ENCODE measurements around the gene UBQLN4. TPM values are rescaled to one million over a fixed set of nuclear protein-coding genes. Genes with fewer than 3 reads are reported as not detected.
A peak's percentile ranks its signal among the peaks of the same experiment; 100 is the strongest.

Gene UBQLN4
- total RNA-seq, 2 experiments from 2014 or later, result 33.2 to 37.1 TPM

GRCh38 chr1:156083800-156084790, 30.5 kb upstream of the UBQLN4 start:
- POLR2A ChIA-PET, result interaction anchor here (0.6 kb wide), 1 partner anchor 982 kb away, joined by 3 read pairs; no protein-coding TSS in a partner anchor
- TF ChIP-seq EZH2phosphoT487 (IDR thresholded peaks at IDR 0.05; ENCODE audit: borderline replicate concordance, low read depth, low read length), result no peak
- TF ChIP-seq, protein P1, sequence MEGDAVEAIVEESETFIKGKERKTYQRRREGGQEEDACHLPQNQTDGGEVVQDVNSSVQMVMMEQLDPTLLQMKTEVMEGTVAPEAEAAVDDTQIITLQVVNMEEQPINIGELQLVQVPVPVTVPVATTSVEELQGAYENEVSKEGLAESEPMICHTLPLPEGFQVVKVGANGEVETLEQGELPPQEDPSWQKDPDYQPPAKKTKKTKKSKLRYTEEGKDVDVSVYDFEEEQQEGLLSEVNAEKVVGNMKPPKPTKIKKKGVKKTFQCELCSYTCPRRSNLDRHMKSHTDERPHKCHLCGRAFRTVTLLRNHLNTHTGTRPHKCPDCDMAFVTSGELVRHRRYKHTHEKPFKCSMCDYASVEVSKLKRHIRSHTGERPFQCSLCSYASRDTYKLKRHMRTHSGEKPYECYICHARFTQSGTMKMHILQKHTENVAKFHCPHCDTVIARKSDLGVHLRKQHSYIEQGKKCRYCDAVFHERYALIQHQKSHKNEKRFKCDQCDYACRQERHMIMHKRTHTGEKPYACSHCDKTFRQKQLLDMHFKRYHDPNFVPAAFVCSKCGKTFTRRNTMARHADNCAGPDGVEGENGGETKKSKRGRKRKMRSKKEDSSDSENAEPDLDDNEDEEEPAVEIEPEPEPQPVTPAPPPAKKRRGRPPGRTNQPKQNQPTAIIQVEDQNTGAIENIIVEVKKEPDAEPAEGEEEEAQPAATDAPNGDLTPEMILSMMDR (conservative IDR thresholded peaks at IDR 0.05; ENCODE audit: low read length), result no peak
- no TSS peak for BruUV-seq (replicated peaks)
- Histone ChIP-seq H3K9me2 (ENCODE audit: insufficient read depth, low read length) (no peaks in the 10 kb centered on the region), H3K36me3 (ENCODE audit: insufficient read depth, low read length) (no peaks in the 10 kb centered on the region), H3K27ac (ENCODE audit: low read depth, low read length, poor library complexity, severe bottlenecking) (no peak overlapping the region), H3K4me1 (ENCODE audit: insufficient read depth, low read length, poor library complexity, severe bottlenecking) (peaks cover 26% of the 10 kb centered on the region), H4K20me1 (ENCODE audit: insufficient read depth, low read length) (no peaks in the 10 kb centered on the region), H3K4me3 (ENCODE audit: low read depth, low read length, poor library complexity, severe bottlenecking) (no peak overlapping the region), H3K4me2 (ENCODE audit: low read length) (0 out of 2 replicates have a peak overlapping the region, but pooled peaks have one; percentile 6), H3K9me3 (ENCODE audit: low read length) (no peaks in the 10 kb centered on the region), H2AFZ (ENCODE audit: low read length) (no peak overlapping the region), H3K79me2 (ENCODE audit: insufficient read depth, low read depth, low read length) (no peaks in the 10 kb centered on the region)
- intact Hi-C loops (cut with micrococcal nuclease; ENCODE audit: unreplicated experiment), result no loop called here
- CTCF ChIA-PET (ENCODE audit: unreplicated experiment), result no interaction called here
- DNase-seq (ENCODE audit: low spot score), result no peak

- Histone ChIP-seq H3K9me2 (ENCODE audit: insufficient read depth, low read length) (no peaks in the 10 kb centered on the region), H3K27ac (ENCODE audit: low read depth, low read length, poor library complexity, severe bottlenecking) (no peak within 1 kb of the TSS), H3K4me2 (ENCODE audit: low read length) (peak within 1 kb of the TSS; percentile 98), H4K20me1 (ENCODE audit: insufficient read depth, low read length) (no peaks in the 10 kb centered on the region), H3K36me3 (ENCODE audit: insufficient read depth, low read length) (no peaks in the 10 kb centered on the region), H3K4me3 (ENCODE audit: low read depth, low read length, poor library complexity, severe bottlenecking) (peak within 1 kb of the TSS; percentile 94), H3K79me2 (ENCODE audit: insufficient read depth, low read depth, low read length) (no peaks in the 10 kb centered on the region), H2AFZ (ENCODE audit: low read length) (peak within 1 kb of the TSS; percentile 94), H3K4me1 (ENCODE audit: insufficient read depth, low read length, poor library complexity, severe bottlenecking) (peaks cover 26% of the 10 kb centered on the region), H3K9me3 (ENCODE audit: low read length) (no peaks in the 10 kb centered on the region)
- ChIA-PET CTCF (ENCODE audit: unreplicated experiment) (no interaction called here), POLR2A (interaction anchor here (0.5 to 1.3 kb wide), 3 partner anchors 72 to 436 kb away, joined by 3 to 4 read pairs (median 3); no protein-coding TSS in a partner anchor)
- intact Hi-C loops (cut with micrococcal nuclease; ENCODE audit: unreplicated experiment), result no loop called here
- DNase-seq (ENCODE audit: low spot score), result peak; percentile 76
- no TSS peak for BruUV-seq (replicated peaks)
- TF ChIP-seq, protein P1 (conservative IDR thresholded peaks at IDR 0.05; ENCODE audit: low read length), result no peak
- no peak for TF ChIP-seq EZH2phosphoT487 (IDR thresholded peaks at IDR 0.05; ENCODE audit: borderline replicate concordance, low read depth, low read length)
Observed at GRCh38 chr1:156082309-156083091, 28.9 kb upstream of the UBQLN4 start, which contains the start of gene MEX3A. TSS of gene MEX3A (minus strand) at chr1:156082465. CDS start at chr1:156081998, 467 bp downstream.
